Vagina (tissue), 2 donors: Measurements from ENCODE around the gene CAPS2. TPM values are rescaled to one million over a fixed set of nuclear protein-coding genes. Genes with fewer than 3 reads are reported as not detected.

ENCODE experiments used
- DNase-seq, 2 donors: peaks; one replicate each; pipeline ENCODE4 v3.0.0-alpha.2; 2017; ENCODE audit errors: extremely low spot score in 2 of 2
- H3K27ac ChIP-seq: fragments of 200-600 bp; sonication (generic); one replicate; pipeline ENCODE4 v1.5.1; 2019
- H3K27me3 ChIP-seq: fragments of 200-600 bp; sonication (generic); one replicate; pipeline ENCODE4 v1.5.1; 2019
- H3K36me3 ChIP-seq, 2 donors: fragments of 200-600 bp; sonication (generic); one replicate each; pipeline ENCODE4 v1.5.1; 2017 to 2019
- H3K4me1 ChIP-seq: fragments of 200-600 bp; sonication (generic); one replicate; pipeline ENCODE4 v1.5.1; 2019
- H3K4me3 ChIP-seq, 2 donors: fragments of 200-600 bp; sonication (generic); 1 replicate in 1 of 2; 2 replicates in 1 of 2; pipeline ENCODE4 v1.5.1; 2016 to 2019
- H3K9me3 ChIP-seq: fragments of 200-600 bp; sonication (generic); one replicate; pipeline ENCODE4 v1.5.1; 2019
- POLR2A ChIP-seq, 2 donors: fragments of 450-650 bp; IDR thresholded peaks; one replicate each; pipeline ENCODE4 v1.6.1; 2017; ENCODE audit warnings: antibody characterized with exemption in 2 of 2, mild to moderate bottlenecking in 2 of 2, moderate library complexity in 2 of 2
- POLR2AphosphoS5 ChIP-seq, 2 donors: sonication (generic); formaldehyde crosslinking; IDR thresholded peaks; one replicate each; pipeline ENCODE4 v1.9.0; 2017; ENCODE audit warnings: antibody characterized with exemption in 2 of 2, mild to moderate bottlenecking in 2 of 2, low read depth in 1 of 2; ENCODE audit not compliant: insufficient read depth in 1 of 2
- intact Hi-C: fragments of 100-400 bp; cut with DNase I; formaldehyde crosslinking; loops from one replicate; pipeline ENCODE4 v1.15.1; 2023
- total RNA-seq: library from RNA; depleted of rRNA; stranded (reverse); fragments of >200 nt; gene quantifications from one replicate; pipeline ENCODE4 v1.2.3, GENCODE V29; 2016
- TF ChIP-seq, protein P1 (sequence below), 3 experiments: fragments of 450-650 bp in 2 of 3; fragments of 200-600 bp in 1 of 3; sonication (generic) in 1 of 3; IDR thresholded peaks; one replicate each; pipeline ENCODE4 v1.5.1; 2017 to 2019; ENCODE audit warnings: antibody characterized with exemption in 3 of 3, mild to moderate bottlenecking in 2 of 3, moderate library complexity in 2 of 3

CAPS2 gene
- total RNA-seq, 1 donor from 2014 or later, result 24.6 TPM

DNA sequence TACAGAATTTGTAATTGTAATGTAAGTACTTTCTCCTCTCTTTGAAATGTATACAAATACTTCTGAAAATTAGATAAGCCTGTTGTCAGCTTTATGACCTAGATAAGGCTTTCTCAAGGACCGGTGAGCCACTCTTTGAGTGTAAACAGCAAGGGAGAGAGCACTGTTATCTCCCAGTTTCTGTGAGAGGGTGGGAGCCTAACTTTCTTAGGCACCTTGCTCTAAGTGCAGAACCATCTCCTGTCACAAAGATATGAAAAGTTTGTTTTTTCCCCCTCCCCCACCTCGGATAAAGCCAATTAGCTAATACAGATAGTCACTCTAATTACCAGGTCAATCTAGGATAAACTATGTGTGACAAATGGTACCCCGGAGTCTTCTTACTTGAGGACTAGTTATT is 35.8 kb downstream of the CAPS2 start:
- H3K36me3 ChIP-seq, result no peaks in the 10 kb centered on the region
- intact Hi-C loops, result no loop called here
- no peak overlapping the region for H3K27ac ChIP-seq
- H3K4me1 ChIP-seq, result no peaks in the 10 kb centered on the region
- H3K9me3 ChIP-seq, result no peaks in the 10 kb centered on the region
- no peaks in the 10 kb centered on the region for H3K27me3 ChIP-seq
- TF ChIP-seq POLR2AphosphoS5 (IDR thresholded peaks at IDR 0.05; ENCODE audit: insufficient read depth in 1 of 2, low read depth in 1 of 2) (no peak), POLR2A (IDR thresholded peaks at IDR 0.05) (no peak)
- TF ChIP-seq, protein P1, sequence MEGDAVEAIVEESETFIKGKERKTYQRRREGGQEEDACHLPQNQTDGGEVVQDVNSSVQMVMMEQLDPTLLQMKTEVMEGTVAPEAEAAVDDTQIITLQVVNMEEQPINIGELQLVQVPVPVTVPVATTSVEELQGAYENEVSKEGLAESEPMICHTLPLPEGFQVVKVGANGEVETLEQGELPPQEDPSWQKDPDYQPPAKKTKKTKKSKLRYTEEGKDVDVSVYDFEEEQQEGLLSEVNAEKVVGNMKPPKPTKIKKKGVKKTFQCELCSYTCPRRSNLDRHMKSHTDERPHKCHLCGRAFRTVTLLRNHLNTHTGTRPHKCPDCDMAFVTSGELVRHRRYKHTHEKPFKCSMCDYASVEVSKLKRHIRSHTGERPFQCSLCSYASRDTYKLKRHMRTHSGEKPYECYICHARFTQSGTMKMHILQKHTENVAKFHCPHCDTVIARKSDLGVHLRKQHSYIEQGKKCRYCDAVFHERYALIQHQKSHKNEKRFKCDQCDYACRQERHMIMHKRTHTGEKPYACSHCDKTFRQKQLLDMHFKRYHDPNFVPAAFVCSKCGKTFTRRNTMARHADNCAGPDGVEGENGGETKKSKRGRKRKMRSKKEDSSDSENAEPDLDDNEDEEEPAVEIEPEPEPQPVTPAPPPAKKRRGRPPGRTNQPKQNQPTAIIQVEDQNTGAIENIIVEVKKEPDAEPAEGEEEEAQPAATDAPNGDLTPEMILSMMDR (IDR thresholded peaks at IDR 0.05), result no peak
- H3K4me3 ChIP-seq, result no peak overlapping the region
- DNase-seq, result no peak

DNA sequence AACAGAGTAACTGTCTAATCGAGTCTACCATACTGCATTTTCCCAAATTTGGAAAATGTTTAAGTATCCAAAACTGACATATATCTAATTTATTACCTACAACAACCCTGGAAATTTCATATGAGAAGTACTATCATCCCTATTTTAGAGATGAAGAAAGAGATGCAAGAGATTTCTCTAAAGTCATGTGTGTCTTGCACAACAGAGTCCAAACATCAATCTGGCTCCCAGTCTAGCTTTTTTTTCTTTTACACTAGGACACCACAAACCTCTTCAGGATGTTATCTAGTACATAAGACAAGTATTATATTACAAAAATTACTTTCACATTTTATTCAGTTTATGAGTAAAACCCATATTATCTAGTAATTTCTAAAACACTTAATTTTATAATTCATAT is 39.1 kb downstream of the CAPS2 start:
- intact Hi-C loops, result no loop called here
- TF ChIP-seq POLR2AphosphoS5 (IDR thresholded peaks at IDR 0.05; ENCODE audit: insufficient read depth in 1 of 2, low read depth in 1 of 2) (no peak), POLR2A (IDR thresholded peaks at IDR 0.05) (no peak)
- TF ChIP-seq, protein P1 (IDR thresholded peaks at IDR 0.05), result no peak

DNA sequence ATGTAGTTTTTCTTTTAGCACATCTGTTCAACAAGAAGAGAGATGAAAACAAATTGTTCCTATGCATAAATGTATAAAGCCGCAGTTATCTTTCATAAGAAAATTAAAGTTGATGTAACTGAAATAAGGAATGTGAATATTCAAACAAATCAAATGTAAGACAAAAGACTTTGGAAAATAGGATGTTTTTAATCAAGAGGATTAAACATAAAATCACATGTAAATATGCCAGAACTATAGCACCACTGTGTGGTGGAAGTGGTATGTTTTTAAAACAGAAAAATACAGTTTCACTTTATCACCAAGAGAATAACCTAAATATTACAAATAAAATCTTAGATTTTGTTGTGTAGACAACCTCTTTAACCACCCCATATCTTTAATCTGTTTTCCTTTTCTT is 40.4 kb downstream of the CAPS2 start:
- intact Hi-C loops, result no loop called here
- H3K4me3 ChIP-seq, result no peak overlapping the region
- no peaks in the 10 kb centered on the region for H3K27me3 ChIP-seq
- no peaks in the 10 kb centered on the region for H3K9me3 ChIP-seq
- H3K36me3 ChIP-seq, result no peaks in the 10 kb centered on the region
- no peak for DNase-seq
- no peak overlapping the region for H3K27ac ChIP-seq
- TF ChIP-seq, protein P1 (IDR thresholded peaks at IDR 0.05), result no peak
- no peak for TF ChIP-seq POLR2AphosphoS5 (IDR thresholded peaks at IDR 0.05; ENCODE audit: insufficient read depth in 1 of 2, low read depth in 1 of 2)
- no peak for TF ChIP-seq POLR2A (IDR thresholded peaks at IDR 0.05)
- no peaks in the 10 kb centered on the region for H3K4me1 ChIP-seq

More for the DNA sequence above, 39.1 kb downstream of the CAPS2 start:
- Histone ChIP-seq H3K27ac (no peak overlapping the region), H3K4me3 (no peak overlapping the region), H3K27me3 (no peaks in the 10 kb centered on the region), H3K9me3 (no peaks in the 10 kb centered on the region), H3K36me3 (no peaks in the 10 kb centered on the region), H3K4me1 (no peaks in the 10 kb centered on the region)
- no peak for DNase-seq

DNA sequence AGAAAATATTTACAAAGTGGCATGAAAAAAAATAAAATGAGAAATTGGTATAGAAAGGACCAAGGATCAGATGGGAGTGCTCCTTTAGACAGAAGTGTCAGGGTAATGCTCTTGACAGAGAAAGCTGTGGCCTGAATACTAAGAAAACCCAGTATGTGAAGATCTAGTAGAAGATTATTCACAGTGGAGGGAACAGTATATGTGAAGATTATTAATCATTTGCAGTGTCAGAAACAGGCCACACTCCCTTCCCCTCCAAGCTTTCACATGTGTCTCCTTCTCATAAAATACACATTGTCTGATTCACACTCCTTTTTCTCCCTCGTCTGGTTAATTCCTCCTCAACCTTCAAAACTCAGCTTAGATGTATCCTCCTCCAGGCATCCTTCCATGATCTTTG is 41.3 kb downstream of the CAPS2 start:
- no peaks in the 10 kb centered on the region for H3K36me3 ChIP-seq
- intact Hi-C loops, result no loop called here
- TF ChIP-seq POLR2A (IDR thresholded peaks at IDR 0.05) (no peak), POLR2AphosphoS5 (IDR thresholded peaks at IDR 0.05; ENCODE audit: insufficient read depth in 1 of 2, low read depth in 1 of 2) (no peak)
- TF ChIP-seq, protein P1 (IDR thresholded peaks at IDR 0.05), result no peak
- H3K9me3 ChIP-seq, result no peaks in the 10 kb centered on the region
- no peak overlapping the region for H3K27ac ChIP-seq
- DNase-seq, result no peak
- H3K4me1 ChIP-seq, result no peaks in the 10 kb centered on the region
- no peak overlapping the region for H3K4me3 ChIP-seq
- H3K27me3 ChIP-seq, result no peaks in the 10 kb centered on the region

DNA sequence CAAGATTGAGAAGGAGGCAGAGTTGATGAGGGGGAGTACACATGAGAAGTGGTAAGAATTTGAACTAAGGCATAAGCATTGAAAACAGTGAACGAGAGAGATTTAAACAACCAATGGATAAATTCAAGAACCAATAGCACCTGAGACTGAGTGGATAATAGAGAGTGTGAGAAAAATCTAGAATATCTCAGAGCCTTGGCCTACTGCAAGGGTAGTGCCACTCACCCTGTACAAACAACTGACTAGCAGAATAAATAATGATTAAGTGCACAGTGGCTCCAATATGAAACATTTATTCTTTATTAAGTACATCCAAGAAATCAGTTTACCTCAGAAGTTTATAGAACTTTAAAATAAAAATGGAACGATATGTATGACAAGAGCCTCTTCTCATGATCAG is 54.4 kb downstream of the CAPS2 start:
- no peaks in the 10 kb centered on the region for H3K36me3 ChIP-seq
- H3K4me3 ChIP-seq, result no peak overlapping the region
- H3K9me3 ChIP-seq, result no peaks in the 10 kb centered on the region
- no peak overlapping the region for H3K27ac ChIP-seq
- no peaks in the 10 kb centered on the region for H3K27me3 ChIP-seq
- TF ChIP-seq, protein P1 (IDR thresholded peaks at IDR 0.05), result no peak
- TF ChIP-seq POLR2AphosphoS5 (IDR thresholded peaks at IDR 0.05; ENCODE audit: insufficient read depth in 1 of 2, low read depth in 1 of 2), result no peak
- TF ChIP-seq POLR2A (IDR thresholded peaks at IDR 0.05), result no peak
- no peaks in the 10 kb centered on the region for H3K4me1 ChIP-seq
- no peak for DNase-seq
- intact Hi-C loops, result no loop called here
